ENCODE measurements around the gene HOMER3.

HOMER3 gene

GRCh38 chr19:18941628-18942354, 774 bp upstream of the HOMER3 start:
- DNase-seq (ENCODE audit: low spot score) = no peak
- no peak for TF ChIP-seq CTCF (IDR thresholded peaks at IDR 0.05; ENCODE audit: extremely low read depth, insufficient read depth, missing control alignments)
- in situ Hi-C loops (cut with MboI; ENCODE audit: low pct_unique_long_range_greater_than_20kb, low sequenced_read_pairs, unreplicated experiment) = no loop called here

- in situ Hi-C loops (cut with MboI; ENCODE audit: low pct_unique_long_range_greater_than_20kb, low sequenced_read_pairs, unreplicated experiment) = no loop called here
- no peak for TF ChIP-seq CTCF (IDR thresholded peaks at IDR 0.05; ENCODE audit: extremely low read depth, insufficient read depth, missing control alignments)
- peak; percentile 55 for DNase-seq (ENCODE audit: low spot score)
Observed at GRCh38 chr19:18939922-18940768, 872 bp downstream of the HOMER3 start.

- no peak for DNase-seq (ENCODE audit: low spot score)
- no peak for TF ChIP-seq CTCF (IDR thresholded peaks at IDR 0.05; ENCODE audit: extremely low read depth, insufficient read depth, missing control alignments)
- in situ Hi-C loops (cut with MboI; ENCODE audit: low pct_unique_long_range_greater_than_20kb, low sequenced_read_pairs, unreplicated experiment) = no loop called here
Observed at GRCh38 chr19:18939163-18939562, 1.9 kb downstream of the HOMER3 start.

GRCh38 chr19:18933297-18933696, 7.7 kb downstream of the HOMER3 start:
- in situ Hi-C loops (cut with MboI; ENCODE audit: low pct_unique_long_range_greater_than_20kb, low sequenced_read_pairs, unreplicated experiment) = no loop called here
- DNase-seq (ENCODE audit: low spot score) = no peak
- TF ChIP-seq CTCF (IDR thresholded peaks at IDR 0.05; ENCODE audit: extremely low read depth, insufficient read depth, missing control alignments) = no peak

GRCh38 chr19:18932216-18932841, 8.7 kb downstream of the HOMER3 start:
- DNase-seq (ENCODE audit: low spot score) = peak; percentile 94
- TF ChIP-seq CTCF (IDR thresholded peaks at IDR 0.05; ENCODE audit: extremely low read depth, insufficient read depth, missing control alignments) = no peak
- in situ Hi-C loops (cut with MboI; ENCODE audit: low pct_unique_long_range_greater_than_20kb, low sequenced_read_pairs, unreplicated experiment) = no loop called here

- in situ Hi-C loops (cut with MboI; ENCODE audit: low pct_unique_long_range_greater_than_20kb, low sequenced_read_pairs, unreplicated experiment) = no loop called here
- TF ChIP-seq CTCF (IDR thresholded peaks at IDR 0.05; ENCODE audit: extremely low read depth, insufficient read depth, missing control alignments) = no peak
- no peak for DNase-seq (ENCODE audit: low spot score)
Observed at GRCh38 chr19:18931316-18932162, 9.5 kb downstream of the HOMER3 start.
